Sigmoid colon (tissue), 7 donors: Measurements from ENCODE around the gene RGS11. TPM values are rescaled to one million over a fixed set of nuclear protein-coding genes. Genes with fewer than 3 reads are reported as not detected.

Source experiments
- DNase-seq: peaks from one replicate; pipeline ENCODE4 v3.0.0-alpha.2; 2019
- H3K27ac ChIP-seq, 4 donors: fragments of 200-600 bp; sonication (generic); one replicate each; pipeline ENCODE4 v1.5.1; 2016 to 2019; ENCODE audit warnings: mild to moderate bottlenecking in 1 of 4
- H3K27me3 ChIP-seq, 3 donors: fragments of 200-600 bp; sonication (generic); one replicate each; pipeline ENCODE4 v1.5.1; 2019; ENCODE audit warnings: mild to moderate bottlenecking in 1 of 3
- H3K36me3 ChIP-seq, 4 donors: fragments of 200-600 bp; sonication (generic); one replicate each; pipeline ENCODE4 v1.5.1; 2016 to 2019
- H3K4me1 ChIP-seq, 4 donors: fragments of 200-600 bp; sonication (generic); one replicate each; pipeline ENCODE4 v1.5.1; 2017 to 2019
- H3K4me3 ChIP-seq, 4 donors: fragments of 200-600 bp; sonication (generic); one replicate each; pipeline ENCODE4 v1.5.1; 2017 to 2019; ENCODE audit warnings: mild to moderate bottlenecking in 2 of 4, moderate library complexity in 1 of 4
- H3K9me3 ChIP-seq, 4 donors: fragments of 200-600 bp in 3 of 4; sonication (generic) in 3 of 4; one replicate each; pipeline versions ENCODE4 v1.5.1 to v1.6.1; 2013 to 2019
- EP300 ChIP-seq, 4 donors: sonication (generic); formaldehyde crosslinking; IDR thresholded peaks; one replicate each; pipeline ENCODE4 v1.6.1; 2017; ENCODE audit warnings: antibody characterized with exemption in 4 of 4
- POLR2A ChIP-seq, 2 donors: fragments of 450-650 bp; IDR thresholded peaks; one replicate each; pipeline ENCODE4 v1.6.1; 2016; ENCODE audit warnings: antibody characterized with exemption in 2 of 2, mild to moderate bottlenecking in 2 of 2, moderate library complexity in 2 of 2
- POLR2AphosphoS5 ChIP-seq, 4 donors: sonication (generic); formaldehyde crosslinking; IDR thresholded peaks; one replicate each; pipeline ENCODE4 v1.6.1; 2017; ENCODE audit warnings: antibody characterized with exemption in 4 of 4
- WGBS, 2 donors: extraction: QIAGEN DNeasy Blood & Tissue Kit; methylation state at CpG; one replicate each; pipeline ENCODE4 v1.1.7; 2013; 5-methylcytosine and 5-hydroxymethylcytosine counted together
- intact Hi-C: fragments of 100-400 bp; cut with DNase I; formaldehyde crosslinking; loops from one replicate; pipeline ENCODE4 v1.15.1; 2023
- polyA plus RNA-seq, 3 donors: library from polyadenylated mRNA; stranded (reverse); fragments of 200-250 nt; gene quantifications; one replicate each; pipeline ENCODE4 v1.2.3, GENCODE V29; 2013
- total RNA-seq, 4 donors: library from RNA; depleted of rRNA; stranded (reverse); fragments of >200 nt; gene quantifications; one replicate each; pipeline ENCODE4 v1.1.0, GENCODE V29; 2016
- TF ChIP-seq, protein P1 (sequence below), 4 experiments: fragments of 450-650 bp in 3 of 4; fragments of 200-600 bp in 1 of 4; IDR thresholded peaks; one replicate each; pipeline ENCODE4 v1.5.1; 2016 to 2019; ENCODE audit warnings: antibody characterized with exemption in 4 of 4, mild to moderate bottlenecking in 3 of 4, moderate library complexity in 2 of 4
- donor health status: healthy with polysubstance abuse.
- donor health status: Bipolar disorder and iron deficiency.
- donor health status: healthy.

The RGS11 gene
- total and polyA plus RNA-seq, 7 donors, result 0.23 to 24.9 (median 6.4) TPM

DNA sequence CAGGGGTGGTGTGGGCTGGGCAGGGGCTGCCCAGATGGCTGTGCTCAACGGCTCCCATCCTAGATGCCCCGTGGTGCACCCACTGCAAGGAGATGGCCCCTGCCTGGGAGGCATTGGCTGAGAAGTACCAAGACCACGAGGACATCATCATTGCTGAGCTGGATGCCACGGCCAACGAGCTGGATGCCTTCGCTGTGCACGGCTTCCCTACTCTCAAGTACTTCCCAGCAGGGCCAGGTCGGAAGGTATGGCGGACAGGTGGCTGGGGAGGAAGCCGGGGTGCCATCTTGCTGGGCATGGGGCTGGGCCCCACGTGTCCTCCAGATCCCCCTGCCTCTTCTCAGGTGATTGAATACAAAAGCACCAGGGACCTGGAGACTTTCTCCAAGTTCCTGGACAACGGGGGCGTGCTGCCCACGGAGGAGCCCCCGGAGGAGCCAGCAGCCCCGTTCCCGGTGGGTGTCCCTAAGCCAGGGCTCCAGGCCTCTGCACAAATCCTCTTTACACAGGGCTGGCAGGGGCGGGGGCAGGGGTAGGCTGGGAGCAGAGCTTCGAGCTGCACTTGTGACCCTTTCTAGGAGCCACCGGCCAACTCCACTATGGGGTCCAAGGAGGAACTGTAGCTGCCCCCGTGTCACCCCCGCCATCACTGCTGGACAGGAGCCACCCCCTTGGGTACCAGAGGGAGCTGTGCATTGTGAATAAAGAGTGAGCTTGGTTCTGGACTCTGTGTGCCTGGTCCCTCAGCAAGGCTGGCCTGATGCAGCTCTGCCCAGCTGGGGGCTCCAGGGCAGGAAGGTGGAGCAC is 10.9 kb upstream of the RGS11 start:
- no peak overlapping the region for H3K4me3 ChIP-seq
- no peaks in the 10 kb centered on the region for H3K9me3 ChIP-seq
- intact Hi-C loops, result no loop called here
- 90 to 94% methylated on average over 22 of the region's 22 CpGs for WGBS, 2 donors
- no peak for DNase-seq
- peaks cover 0 to 51% (median 27%) of the 10 kb centered on the region in 4 donors for H3K36me3 ChIP-seq
- TF ChIP-seq POLR2AphosphoS5 (IDR thresholded peaks at IDR 0.05), result no peak
- TF ChIP-seq EP300 (IDR thresholded peaks at IDR 0.05), result no peak
- TF ChIP-seq, protein P1, sequence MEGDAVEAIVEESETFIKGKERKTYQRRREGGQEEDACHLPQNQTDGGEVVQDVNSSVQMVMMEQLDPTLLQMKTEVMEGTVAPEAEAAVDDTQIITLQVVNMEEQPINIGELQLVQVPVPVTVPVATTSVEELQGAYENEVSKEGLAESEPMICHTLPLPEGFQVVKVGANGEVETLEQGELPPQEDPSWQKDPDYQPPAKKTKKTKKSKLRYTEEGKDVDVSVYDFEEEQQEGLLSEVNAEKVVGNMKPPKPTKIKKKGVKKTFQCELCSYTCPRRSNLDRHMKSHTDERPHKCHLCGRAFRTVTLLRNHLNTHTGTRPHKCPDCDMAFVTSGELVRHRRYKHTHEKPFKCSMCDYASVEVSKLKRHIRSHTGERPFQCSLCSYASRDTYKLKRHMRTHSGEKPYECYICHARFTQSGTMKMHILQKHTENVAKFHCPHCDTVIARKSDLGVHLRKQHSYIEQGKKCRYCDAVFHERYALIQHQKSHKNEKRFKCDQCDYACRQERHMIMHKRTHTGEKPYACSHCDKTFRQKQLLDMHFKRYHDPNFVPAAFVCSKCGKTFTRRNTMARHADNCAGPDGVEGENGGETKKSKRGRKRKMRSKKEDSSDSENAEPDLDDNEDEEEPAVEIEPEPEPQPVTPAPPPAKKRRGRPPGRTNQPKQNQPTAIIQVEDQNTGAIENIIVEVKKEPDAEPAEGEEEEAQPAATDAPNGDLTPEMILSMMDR (IDR thresholded peaks at IDR 0.05), result no peak
- no peak for TF ChIP-seq POLR2A (IDR thresholded peaks at IDR 0.05)
- H3K27ac ChIP-seq, result no peak overlapping the region
- H3K27me3 ChIP-seq, result peaks cover 0 to 9% (median 9%) of the 10 kb centered on the region in 3 donors
- no peaks in the 10 kb centered on the region for H3K4me1 ChIP-seq

DNA sequence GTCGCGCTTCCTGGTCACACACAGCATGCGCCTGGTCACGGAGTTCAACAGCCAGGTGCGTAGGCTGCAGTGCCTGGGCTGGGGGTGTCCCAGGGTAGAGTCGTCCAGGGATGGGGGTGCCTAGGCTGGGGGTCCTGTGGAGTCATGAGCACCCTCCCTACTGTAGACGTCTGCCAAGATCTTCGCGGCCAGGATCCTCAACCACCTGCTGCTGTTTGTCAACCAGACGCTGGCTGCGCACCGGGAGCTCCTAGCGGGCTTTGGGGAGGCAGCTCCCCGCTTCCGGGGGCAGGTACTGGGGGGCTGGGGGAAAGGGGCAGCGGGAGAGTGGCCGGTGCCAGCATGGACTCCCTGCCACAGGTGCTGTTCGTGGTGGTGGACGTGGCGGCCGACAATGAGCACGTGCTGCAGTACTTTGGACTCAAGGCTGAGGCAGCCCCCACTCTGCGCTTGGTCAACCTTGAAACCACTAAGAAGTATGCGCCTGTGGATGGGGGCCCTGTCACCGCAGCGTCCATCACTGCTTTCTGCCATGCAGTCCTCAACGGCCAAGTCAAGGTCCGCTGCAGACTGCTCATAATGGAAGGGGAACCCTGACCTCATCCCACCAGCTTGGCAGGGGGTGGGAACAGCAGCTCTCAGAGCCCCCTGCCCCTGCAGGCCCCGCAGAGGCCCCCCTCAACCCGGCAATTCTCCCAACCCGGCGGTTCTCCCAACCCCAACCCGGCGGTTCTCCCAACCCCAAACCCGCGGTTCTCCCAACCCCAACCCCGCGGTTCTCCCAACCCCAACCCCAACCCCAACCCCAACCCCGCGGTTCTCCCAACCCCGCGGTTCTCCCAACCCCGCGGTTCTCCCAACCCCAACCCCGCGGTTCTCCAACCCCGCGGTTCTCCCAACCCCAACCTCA is 9.7 kb upstream of the RGS11 start:
- no peak overlapping the region for H3K4me3 ChIP-seq
- WGBS, 2 donors, result 92 to 93% methylated on average over 48 of the region's 48 CpGs
- H3K9me3 ChIP-seq, result no peaks in the 10 kb centered on the region
- DNase-seq, result no peak
- H3K27me3 ChIP-seq, result peaks cover 8 to 21% (median 20%) of the 10 kb centered on the region in 3 donors
- no peak overlapping the region for H3K27ac ChIP-seq
- H3K36me3 ChIP-seq, result peaks cover 0 to 38% (median 17%) of the 10 kb centered on the region in 4 donors
- TF ChIP-seq POLR2AphosphoS5 (IDR thresholded peaks at IDR 0.05) (no peak), EP300 (IDR thresholded peaks at IDR 0.05) (no peak), POLR2A (IDR thresholded peaks at IDR 0.05) (no peak)
- TF ChIP-seq, protein P1 (IDR thresholded peaks at IDR 0.05), result no peak
- intact Hi-C loops, result no loop called here
- peaks cover 0 to 11% (median 9%) of the 10 kb centered on the region in 4 donors for H3K4me1 ChIP-seq

DNA sequence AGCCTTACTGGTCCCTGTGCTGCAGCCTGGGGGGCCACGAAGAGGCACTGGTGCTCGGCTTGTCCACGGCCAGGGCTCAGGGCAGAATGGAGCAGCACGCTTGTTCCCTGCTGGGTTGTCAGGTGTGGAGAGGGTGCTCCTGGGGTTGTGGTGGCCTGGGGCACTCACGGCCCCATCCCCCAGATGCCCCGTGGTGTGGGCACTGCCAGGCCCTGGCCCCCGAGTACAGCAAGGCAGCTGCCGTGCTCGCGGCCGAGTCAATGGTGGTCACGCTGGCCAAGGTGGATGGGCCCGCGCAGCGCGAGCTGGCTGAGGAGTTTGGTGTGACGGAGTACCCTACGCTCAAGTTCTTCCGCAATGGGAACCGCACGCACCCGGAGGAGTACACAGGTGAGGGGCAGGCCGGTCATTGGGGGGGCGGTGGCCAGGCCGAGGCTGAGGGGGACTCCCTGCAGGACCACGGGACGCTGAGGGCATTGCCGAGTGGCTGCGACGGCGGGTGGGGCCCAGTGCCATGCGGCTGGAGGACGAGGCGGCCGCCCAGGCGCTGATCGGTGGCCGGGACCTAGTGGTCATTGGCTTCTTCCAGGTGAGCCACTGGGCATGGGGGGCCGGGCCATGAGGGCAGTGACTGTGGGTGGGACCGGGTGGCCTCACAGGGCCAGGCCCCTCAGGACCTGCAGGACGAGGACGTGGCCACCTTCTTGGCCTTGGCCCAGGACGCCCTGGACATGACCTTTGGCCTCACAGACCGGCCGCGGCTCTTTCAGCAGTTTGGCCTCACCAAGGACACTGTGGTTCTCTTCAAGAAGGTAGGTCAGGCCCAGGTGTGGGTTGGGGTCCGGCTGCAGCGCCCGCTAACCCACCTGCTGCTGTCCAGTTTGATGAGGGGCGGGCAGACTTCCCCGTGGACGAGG is 8.7 kb upstream of the RGS11 start:
- no peak overlapping the region for H3K27ac ChIP-seq
- 90 to 92% methylated on average over 52 of the region's 52 CpGs for WGBS, 2 donors
- no peak overlapping the region for H3K4me3 ChIP-seq
- H3K36me3 ChIP-seq, result peaks cover 0 to 28% (median 13%) of the 10 kb centered on the region in 4 donors
- peaks cover 0 to 15% (median 14%) of the 10 kb centered on the region in 4 donors for H3K4me1 ChIP-seq
- H3K27me3 ChIP-seq, result peaks cover 8 to 28% (median 27%) of the 10 kb centered on the region in 3 donors
- no peak for DNase-seq
- no peaks in the 10 kb centered on the region for H3K9me3 ChIP-seq
- intact Hi-C loops, result no loop called here
- TF ChIP-seq POLR2AphosphoS5 (IDR thresholded peaks at IDR 0.05), result no peak
- TF ChIP-seq, protein P1 (IDR thresholded peaks at IDR 0.05), result no peak
- no peak for TF ChIP-seq POLR2A (IDR thresholded peaks at IDR 0.05)
- no peak for TF ChIP-seq EP300 (IDR thresholded peaks at IDR 0.05)
